Smooth muscle cell (in vitro differentiated cells): ENCODE results near the gene PSAPL1. TPM values are rescaled to one million over a fixed set of nuclear protein-coding genes. Genes with fewer than 3 reads are reported as not detected.

ENCODE experiments used
- DNase-seq: peaks from one replicate; lab custom pipeline; 2025; ENCODE audit not compliant: unreplicated experiment; lab: John Stamatoyannopoulos, UW
- H2AFZ ChIP-seq: fragments of 200-600 bp; sonication (generic); 2 replicates; pipeline ENCODE4 v1.6.0; 2016; ENCODE audit warnings: antibody characterized with exemption, low read depth, mild to moderate bottlenecking
- H3F3A ChIP-seq: fragments of 200-600 bp; sonication (generic); 2 replicates; pipeline ENCODE4 v1.6.0; 2017; ENCODE audit warnings: antibody characterized with exemption, low read depth
- H3K27ac ChIP-seq: fragments of 200-600 bp; sonication (generic); 2 replicates; pipeline ENCODE4 v1.5.1; 2016; ENCODE audit warnings: low read depth, mild to moderate bottlenecking
- H3K27me3 ChIP-seq: fragments of 200-600 bp; sonication (generic); 2 replicates; pipeline ENCODE4 v1.6.1; 2016; ENCODE audit warnings: low read depth, mild to moderate bottlenecking
- H3K36me3 ChIP-seq: fragments of 200-600 bp; sonication (generic); 2 replicates; pipeline ENCODE4 v1.5.1; 2016; ENCODE audit warnings: low read depth
- H3K4me1 ChIP-seq: fragments of 200-600 bp; sonication (generic); 2 replicates; pipeline ENCODE4 v1.5.1; 2016; ENCODE audit warnings: low read depth
- H3K4me2 ChIP-seq: fragments of 200-600 bp; sonication (generic); 2 replicates; pipeline ENCODE4 v1.6.0; 2016; ENCODE audit warnings: mild to moderate bottlenecking
- H3K4me3 ChIP-seq: fragments of 200-600 bp; sonication (generic); 2 replicates; pipeline ENCODE4 v1.5.1; 2016; ENCODE audit warnings: mild to moderate bottlenecking
- H3K79me2 ChIP-seq: fragments of 200-600 bp; sonication (generic); 2 replicates; pipeline ENCODE4 v1.6.0; 2016; ENCODE audit warnings: low read depth, mild to moderate bottlenecking
- H3K9ac ChIP-seq: fragments of 200-600 bp; sonication (generic); 2 replicates; pipeline ENCODE4 v1.6.0; 2016; ENCODE audit warnings: low read depth
- H3K9me3 ChIP-seq: fragments of 200-600 bp; sonication (generic); replicated peaks from 2 replicates; pipeline ENCODE4 v1.5.1; 2016; ENCODE audit warnings: low read depth
- H4K20me1 ChIP-seq: fragments of 200-600 bp; sonication (generic); 2 replicates; pipeline ENCODE4 v1.6.0; 2016; ENCODE audit warnings: low read depth
- CTCF ChIP-seq: fragments of 200-600 bp; sonication (generic); IDR thresholded peaks from 2 replicates; pipeline ENCODE4 v1.5.1; 2017; ENCODE audit warnings: borderline replicate concordance, mild to moderate bottlenecking, antibody characterized with exemption; ENCODE audit not compliant: insufficient read depth, poor library complexity, severe bottlenecking
- WGBS: methylation state at CpG from one replicate; pipeline ENCODE4 v1.1.7; 2016; ENCODE audit warnings: low lambda C conversion rate; 5-methylcytosine and 5-hydroxymethylcytosine counted together
- polyA plus RNA-seq: library from polyadenylated mRNA; unstranded; fragments of >200 nt; fragmentation: Nextera tagmentation; extraction: Ambion mirVana; gene quantifications from 2 replicates; pipeline ENCODE4 v1.2.1, GENCODE V29; 2016
- total RNA-seq: library from RNA; depleted of rRNA; stranded (reverse); fragments of >200 nt; gene quantifications from 2 replicates; pipeline ENCODE4 v1.2.3, GENCODE V29; 2014

The PSAPL1 gene
- total and polyA plus RNA-seq, 2 experiments from 2014 or later, result not detected

DNA sequence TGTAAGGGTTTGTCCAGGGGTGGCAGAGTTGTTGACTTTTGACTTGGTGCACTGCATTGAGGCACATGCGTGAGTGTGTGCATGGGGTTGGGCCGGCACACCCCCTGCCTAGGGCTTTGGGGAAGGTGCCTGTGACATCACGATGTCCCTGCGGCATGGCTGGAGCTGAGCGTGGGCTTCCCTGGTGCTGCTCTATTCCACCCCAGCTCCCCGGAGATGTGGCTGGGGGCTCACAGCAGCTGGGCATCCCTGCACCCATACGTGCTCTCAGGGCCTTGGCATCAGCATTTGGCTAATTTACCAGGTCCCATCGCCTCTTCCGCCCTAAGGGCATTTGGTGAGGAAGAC is 5.7 kb downstream of the PSAPL1 start:
- H3K4me2 ChIP-seq, result no peak overlapping the region
- H3K9ac ChIP-seq, result no peak overlapping the region
- no peaks in the 10 kb centered on the region for H4K20me1 ChIP-seq
- H2AFZ ChIP-seq, result no peak overlapping the region
- no peaks in the 10 kb centered on the region for H3K36me3 ChIP-seq
- 95% methylated on average over 9 of the region's 9 CpGs for WGBS
- no peaks in the 10 kb centered on the region for H3K79me2 ChIP-seq
- no peak for DNase-seq
- no peaks in the 10 kb centered on the region for H3F3A ChIP-seq
- H3K27ac ChIP-seq, result no peak overlapping the region
- H3K9me3 ChIP-seq, result no peaks in the 10 kb centered on the region
- H3K4me1 ChIP-seq, result peaks cover 10% of the 10 kb centered on the region
- no peak overlapping the region for H3K4me3 ChIP-seq
- TF ChIP-seq CTCF, result no peak
- H3K27me3 ChIP-seq, result no peaks in the 10 kb centered on the region

GRCh38 chr4:7428261-7429068 is 6.3 kb downstream of the PSAPL1 start:
- H3K4me2 ChIP-seq, result no peak overlapping the region
- no peaks in the 10 kb centered on the region for H3K9me3 ChIP-seq
- H3K36me3 ChIP-seq, result no peaks in the 10 kb centered on the region
- H3K4me3 ChIP-seq, result no peak overlapping the region
- H3K27me3 ChIP-seq, result no peaks in the 10 kb centered on the region
- no peak overlapping the region for H3K9ac ChIP-seq
- H2AFZ ChIP-seq, result no peak overlapping the region
- TF ChIP-seq CTCF, result no peak
- WGBS, result 66% methylated on average over 16 of the region's 16 CpGs
- H3F3A ChIP-seq, result no peaks in the 10 kb centered on the region
- H3K79me2 ChIP-seq, result no peaks in the 10 kb centered on the region
- DNase-seq, result no peak
- H4K20me1 ChIP-seq, result no peaks in the 10 kb centered on the region
- no peak overlapping the region for H3K27ac ChIP-seq
- peaks cover 10% of the 10 kb centered on the region for H3K4me1 ChIP-seq

DNA sequence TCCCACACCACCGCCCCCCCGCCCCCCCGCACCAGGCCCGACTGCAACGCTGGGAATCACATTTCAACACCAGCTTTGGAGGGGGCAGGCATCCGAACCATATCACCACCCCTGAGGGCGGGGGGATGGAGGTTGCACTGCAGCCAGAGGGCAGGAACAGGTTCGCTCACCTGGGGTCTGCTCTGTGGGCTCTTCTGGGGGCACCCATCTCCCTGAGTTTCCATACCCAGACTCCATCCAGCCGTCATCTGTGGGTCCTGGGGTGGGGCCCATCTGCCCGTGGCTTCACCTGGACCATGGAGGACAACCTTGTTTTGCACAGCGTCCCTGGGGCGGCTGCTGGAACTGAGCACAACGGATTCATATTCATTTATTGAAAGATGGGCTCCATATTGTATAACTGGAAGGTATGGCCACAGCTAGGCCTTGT is 6.9 kb downstream of the PSAPL1 start:
- Histone ChIP-seq H3K4me3 (no peak overlapping the region), H3K36me3 (no peaks in the 10 kb centered on the region), H3K79me2 (no peaks in the 10 kb centered on the region), H3K4me2 (no peak overlapping the region), H2AFZ (no peak overlapping the region), H3K9me3 (no peaks in the 10 kb centered on the region), H3K4me1 (peaks cover 10% of the 10 kb centered on the region), H3F3A (no peaks in the 10 kb centered on the region), H3K27me3 (no peaks in the 10 kb centered on the region), H3K9ac (no peak overlapping the region), H3K27ac (no peak overlapping the region), H4K20me1 (no peaks in the 10 kb centered on the region)
- WGBS, result 96% methylated on average over 5 of the region's 13 CpGs
- no peak for DNase-seq
- no peak for TF ChIP-seq CTCF

- no peak for TF ChIP-seq CTCF
- WGBS, result 89% methylated on average over 10 of the region's 10 CpGs
- no peaks in the 10 kb centered on the region for H3K9me3 ChIP-seq
- H3K27me3 ChIP-seq, result no peaks in the 10 kb centered on the region
- H3K4me3 ChIP-seq, result no peak overlapping the region
- H2AFZ ChIP-seq, result no peak overlapping the region
- no peaks in the 10 kb centered on the region for H3F3A ChIP-seq
- H3K79me2 ChIP-seq, result no peaks in the 10 kb centered on the region
- no peak overlapping the region for H3K27ac ChIP-seq
- no peak overlapping the region for H3K4me2 ChIP-seq
- H4K20me1 ChIP-seq, result no peaks in the 10 kb centered on the region
- no peak overlapping the region for H3K9ac ChIP-seq
- DNase-seq, result no peak
- H3K4me1 ChIP-seq, result peaks cover 10% of the 10 kb centered on the region
- no peaks in the 10 kb centered on the region for H3K36me3 ChIP-seq
Measured at GRCh38 chr4:7427361-7427760, 7.4 kb downstream of the PSAPL1 start.
